Bone marrow (tissue), 2 donors: ENCODE data around the gene ANKRD60.

Experiments used
- DNase-seq, 2 donors: peaks; one replicate each; lab custom pipeline; 2025; lab: John Stamatoyannopoulos, UW

Gene ANKRD60

GRCh38 chr20:58223358-58223941 lies 5.0 kb downstream of the ANKRD60 start:
- no peak for DNase-seq

DNA sequence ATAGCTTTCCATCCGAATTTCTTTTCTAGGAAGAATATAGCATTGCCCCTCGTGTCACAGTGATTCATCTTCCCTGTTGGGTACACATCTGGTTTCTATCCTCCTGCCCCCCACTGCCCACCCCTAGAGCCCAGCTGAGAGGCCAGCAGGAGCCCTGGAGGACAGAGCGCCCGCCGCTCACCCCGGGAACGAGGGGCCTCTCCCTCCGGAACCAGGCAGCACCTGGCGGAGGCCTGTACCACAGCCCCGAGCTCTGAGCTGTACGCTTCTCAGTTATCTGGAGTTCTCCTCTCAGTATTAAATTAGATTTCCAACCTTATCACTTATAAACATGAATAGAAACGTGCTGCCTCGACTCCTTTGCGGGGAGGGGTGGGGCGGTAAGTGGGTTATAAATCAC lies 6.0 kb downstream of the ANKRD60 start:
- DNase-seq: no peak

DNA sequence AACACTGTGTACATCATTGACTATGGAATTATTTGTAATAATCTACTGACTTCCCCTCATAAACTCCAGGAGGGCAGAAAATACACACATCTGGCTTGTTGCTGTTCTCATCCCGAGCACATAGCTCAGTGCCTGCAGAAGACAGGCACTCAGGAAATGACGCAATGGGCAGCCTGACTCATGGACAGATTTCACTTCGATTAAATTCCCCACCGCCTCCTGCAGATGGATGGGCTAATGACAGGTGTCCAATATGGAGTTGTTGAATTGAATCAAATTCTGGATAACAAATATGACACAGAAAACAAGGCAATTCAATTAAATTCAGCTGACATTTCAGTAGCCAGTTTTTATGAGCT lies 9.1 kb downstream of the ANKRD60 start:
- DNase-seq: no peak

GRCh38 chr20:58218665-58219341 lies 9.7 kb downstream of the ANKRD60 start:
- no peak for DNase-seq

- no peak for DNase-seq
Measured at GRCh38 chr20:58216334-58216733, 12.1 kb downstream of the ANKRD60 start.

- no peak for DNase-seq
Measured at GRCh38 chr20:58215116-58215515, 13.3 kb downstream of the ANKRD60 start.

DNA sequence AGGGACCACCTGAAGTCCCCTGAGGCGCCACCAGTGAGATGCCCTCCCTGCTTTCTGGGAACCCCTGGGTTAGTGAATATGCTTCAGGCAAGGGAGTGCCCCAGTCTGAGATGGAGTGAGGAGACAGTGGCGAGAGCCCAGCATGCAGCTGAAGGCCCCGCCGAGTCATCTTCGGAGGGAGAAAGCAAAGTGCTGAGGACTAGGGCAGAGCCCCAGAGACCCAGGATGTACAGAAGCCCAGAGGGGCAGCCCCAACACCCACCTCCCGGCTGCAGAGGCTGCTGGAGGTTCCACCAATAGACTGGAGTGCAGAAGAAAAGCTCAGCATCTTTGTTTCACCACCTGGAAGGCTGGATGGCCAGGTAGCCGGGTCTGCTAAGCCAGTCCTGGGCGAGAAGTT lies 14.1 kb downstream of the ANKRD60 start:
- DNase-seq: no peak

- DNase-seq: no peak
Measured at GRCh38 chr20:58213716-58214115, 14.7 kb downstream of the ANKRD60 start.

DNA sequence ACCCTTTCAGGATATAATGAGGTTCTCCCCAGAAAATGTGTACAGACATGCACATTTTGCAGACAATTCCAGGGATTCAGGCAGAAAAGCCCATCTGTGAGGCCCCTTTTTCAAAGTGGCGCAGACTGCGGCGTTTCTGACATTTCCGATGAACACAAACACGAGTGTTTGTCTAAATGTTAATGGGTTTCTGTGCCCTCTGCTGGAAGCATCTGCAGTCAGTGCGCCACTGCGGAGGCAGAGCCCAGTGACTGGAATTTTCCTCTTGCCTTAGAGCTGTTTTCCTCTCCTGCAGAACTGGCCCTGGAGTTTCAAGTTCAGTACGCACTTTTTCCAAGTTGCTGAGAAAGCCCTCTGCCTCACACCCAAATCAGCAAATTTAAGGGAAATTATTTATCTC lies 15.3 kb downstream of the ANKRD60 start:
- no peak for DNase-seq

- DNase-seq: no peak
Measured at GRCh38 chr20:58212636-58213035, 15.8 kb downstream of the ANKRD60 start.

- DNase-seq: no peak
Measured at GRCh38 chr20:58210398-58210747, 18.1 kb downstream of the ANKRD60 start.

- DNase-seq: peak; percentile 51 to 63
Measured at GRCh38 chr20:58209652-58210397, 18.6 kb downstream of the ANKRD60 start.

DNA sequence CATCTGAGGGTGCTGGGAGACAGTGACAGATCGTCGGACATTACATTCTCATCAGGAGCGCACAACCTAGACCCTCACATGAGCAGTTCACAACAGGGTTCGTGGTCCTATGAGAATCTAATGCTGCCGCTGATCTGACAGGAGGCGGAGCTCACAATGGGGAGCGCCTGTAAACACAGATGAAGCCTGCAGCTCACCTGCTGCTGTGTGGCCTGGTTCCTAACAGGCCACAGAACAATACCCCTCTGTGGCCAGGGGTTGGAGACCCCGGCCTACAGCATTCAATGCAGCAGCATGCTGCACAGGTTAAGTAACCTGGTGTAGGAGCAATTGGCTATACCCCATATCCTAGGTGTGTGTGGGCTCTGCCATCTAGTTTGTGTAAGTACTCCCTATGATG lies 19.5 kb downstream of the ANKRD60 start:
- no peak for DNase-seq

- no peak for DNase-seq
Measured at GRCh38 chr20:58205850-58206249, 22.6 kb downstream of the ANKRD60 start.

DNA sequence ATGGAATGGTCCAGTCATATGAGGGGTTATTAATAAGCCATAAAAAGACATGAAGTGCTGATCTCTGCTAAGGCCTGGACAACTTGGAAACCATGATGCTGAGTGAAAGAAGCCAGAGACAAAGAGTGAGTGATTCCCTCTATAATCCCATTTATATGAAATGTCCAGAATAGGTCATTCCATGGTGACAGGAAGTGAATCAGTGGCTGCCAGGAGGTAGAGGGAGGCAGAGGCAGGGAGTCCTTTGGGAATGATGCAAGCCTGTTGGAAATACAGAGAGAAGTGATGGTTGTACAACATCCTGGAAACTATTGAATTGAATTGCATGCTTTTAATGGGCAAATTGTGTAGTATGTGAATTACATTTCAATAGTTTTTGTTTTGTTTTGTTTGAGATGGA lies 26.4 kb downstream of the ANKRD60 start:
- no peak for DNase-seq

GRCh38 chr20:58201616-58202015 lies 26.8 kb downstream of the ANKRD60 start:
- no peak for DNase-seq

DNA sequence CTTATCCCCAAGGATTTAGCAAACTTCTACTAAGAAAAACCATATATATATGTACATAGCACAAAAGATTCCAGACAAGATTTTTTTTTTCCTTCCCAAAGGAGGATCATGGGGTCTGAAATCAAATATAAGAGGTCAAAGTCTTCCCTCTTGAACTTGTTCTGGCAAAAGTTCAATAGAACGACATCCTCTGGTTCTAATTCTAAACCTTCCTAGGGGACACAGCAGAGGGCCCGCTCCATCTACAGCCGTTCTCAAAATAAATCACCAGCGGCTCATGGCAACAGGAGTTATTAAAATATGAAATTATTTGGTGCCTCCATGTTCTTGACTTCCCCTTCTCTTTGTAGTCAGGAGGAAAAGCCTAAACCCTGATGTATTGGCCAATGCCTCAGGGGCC lies 29.0 kb downstream of the ANKRD60 start:
- no peak for DNase-seq

DNA sequence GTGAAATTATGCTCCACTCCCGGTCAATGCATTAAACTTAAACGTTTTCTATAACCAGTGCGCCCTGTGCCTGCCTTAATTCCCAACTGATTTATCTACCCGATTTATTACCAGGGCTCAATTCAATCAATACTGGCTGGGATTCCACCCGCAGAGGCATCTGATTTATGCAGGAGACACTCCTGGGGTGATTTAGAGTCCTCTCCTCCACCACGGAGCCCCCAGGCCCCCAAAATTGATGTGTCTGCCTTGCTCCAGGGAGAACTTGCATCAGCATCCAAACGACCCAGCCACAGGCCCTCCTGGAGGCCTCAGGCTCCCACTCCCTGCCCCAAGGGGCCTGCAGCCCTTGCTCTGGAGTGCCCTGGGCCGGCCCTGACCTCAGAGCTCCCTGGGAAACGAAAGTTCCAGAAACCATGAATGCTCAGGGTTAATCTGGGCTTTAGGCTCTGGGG lies 29.5 kb downstream of the ANKRD60 start:
- no peak for DNase-seq

DNA sequence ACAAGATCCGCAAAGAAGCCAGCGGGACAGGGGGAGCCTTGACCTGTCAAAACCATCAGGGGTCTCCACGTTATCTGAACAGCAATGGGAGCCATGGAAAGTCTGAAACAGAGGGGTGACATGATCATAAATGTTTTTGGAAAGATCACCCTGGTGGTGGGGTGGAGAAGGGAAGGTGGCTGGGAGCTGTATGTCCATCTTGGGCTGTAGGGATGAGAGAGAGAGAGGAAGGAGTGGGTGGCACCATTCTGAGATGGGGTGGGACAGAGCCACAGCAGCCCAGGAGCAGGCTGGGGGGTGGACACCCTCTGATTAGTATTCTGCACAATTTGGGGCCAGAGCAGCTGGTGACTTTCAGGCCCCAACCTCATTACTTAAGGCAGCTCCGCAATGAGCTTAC lies 30.1 kb downstream of the ANKRD60 start:
- DNase-seq: no peak

DNA sequence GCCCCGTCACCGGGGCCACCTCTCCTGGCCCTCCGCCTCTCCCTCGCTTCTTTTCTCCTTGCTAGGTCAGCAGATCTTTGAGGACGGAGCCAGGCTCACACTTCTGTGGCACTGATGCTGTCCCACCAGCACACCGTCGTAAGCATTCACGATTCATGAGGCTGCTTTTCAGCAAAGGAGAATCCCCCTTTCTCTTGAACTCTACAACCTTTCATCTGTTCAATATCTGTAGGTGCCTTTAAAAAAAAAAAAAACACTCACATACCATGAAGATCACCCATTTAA lies 31.3 kb downstream of the ANKRD60 start:
- DNase-seq: no peak

- DNase-seq: no peak
Measured at GRCh38 chr20:58196402-58197184, 31.9 kb downstream of the ANKRD60 start.

DNA sequence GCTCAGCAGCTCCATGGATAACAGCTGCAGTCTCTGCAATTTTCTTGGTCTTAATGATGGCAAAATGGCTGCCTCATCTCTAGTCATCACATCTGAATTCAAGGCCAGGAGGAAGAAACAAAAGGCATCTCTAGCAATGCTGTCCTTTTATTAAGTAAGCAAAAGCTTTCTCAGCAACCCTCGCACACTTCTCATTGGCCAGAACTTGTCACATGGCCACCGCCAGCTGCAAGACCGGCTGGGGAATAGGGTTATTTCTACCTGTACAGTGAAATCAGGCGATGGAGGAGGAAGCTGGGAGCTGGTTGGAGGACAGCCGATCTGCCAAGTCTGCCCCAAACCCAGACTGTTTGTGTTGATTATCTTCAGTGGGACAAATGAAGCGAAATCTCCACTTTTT lies 33.4 kb downstream of the ANKRD60 start:
- no peak for DNase-seq
